GM18517 (cell line): ENCODE data around the gene NEK6.

ENCODE experiments used
- ATAC-seq: cut with Tn5 transposase; IDR thresholded peaks from one replicate; pipeline ENCODE4 v1.9.1; 2021; ENCODE audit warnings: mild to moderate bottlenecking, moderate library complexity; ENCODE audit not compliant: unreplicated experiment

The NEK6 gene

DNA sequence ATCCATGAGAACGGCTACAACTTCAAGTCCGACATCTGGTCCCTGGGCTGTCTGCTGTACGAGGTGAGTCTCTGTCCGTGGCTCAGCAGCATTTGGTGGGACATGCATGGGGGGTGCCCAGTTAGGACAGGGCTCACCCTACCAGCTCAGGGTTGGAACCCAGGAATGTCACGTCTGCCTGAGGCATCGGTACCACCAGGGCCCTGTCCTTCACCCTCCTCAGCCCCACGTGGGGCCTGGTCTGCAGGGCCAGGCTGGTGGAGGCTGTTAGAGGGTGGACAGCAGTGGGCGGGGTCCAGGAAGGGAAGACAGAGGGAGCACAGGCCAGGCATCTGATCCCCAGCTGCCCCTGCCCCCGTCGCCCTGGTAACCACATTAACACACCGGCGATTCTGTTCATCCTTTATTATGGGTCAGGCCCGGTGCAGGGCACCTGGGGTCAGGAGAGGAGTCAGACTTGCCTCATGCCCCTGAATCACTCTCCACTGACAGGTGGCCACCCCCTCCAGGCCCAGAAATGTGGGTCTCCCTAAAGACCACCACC, 81.9 kb downstream of the NEK6 start:
- no peak for ATAC-seq

DNA sequence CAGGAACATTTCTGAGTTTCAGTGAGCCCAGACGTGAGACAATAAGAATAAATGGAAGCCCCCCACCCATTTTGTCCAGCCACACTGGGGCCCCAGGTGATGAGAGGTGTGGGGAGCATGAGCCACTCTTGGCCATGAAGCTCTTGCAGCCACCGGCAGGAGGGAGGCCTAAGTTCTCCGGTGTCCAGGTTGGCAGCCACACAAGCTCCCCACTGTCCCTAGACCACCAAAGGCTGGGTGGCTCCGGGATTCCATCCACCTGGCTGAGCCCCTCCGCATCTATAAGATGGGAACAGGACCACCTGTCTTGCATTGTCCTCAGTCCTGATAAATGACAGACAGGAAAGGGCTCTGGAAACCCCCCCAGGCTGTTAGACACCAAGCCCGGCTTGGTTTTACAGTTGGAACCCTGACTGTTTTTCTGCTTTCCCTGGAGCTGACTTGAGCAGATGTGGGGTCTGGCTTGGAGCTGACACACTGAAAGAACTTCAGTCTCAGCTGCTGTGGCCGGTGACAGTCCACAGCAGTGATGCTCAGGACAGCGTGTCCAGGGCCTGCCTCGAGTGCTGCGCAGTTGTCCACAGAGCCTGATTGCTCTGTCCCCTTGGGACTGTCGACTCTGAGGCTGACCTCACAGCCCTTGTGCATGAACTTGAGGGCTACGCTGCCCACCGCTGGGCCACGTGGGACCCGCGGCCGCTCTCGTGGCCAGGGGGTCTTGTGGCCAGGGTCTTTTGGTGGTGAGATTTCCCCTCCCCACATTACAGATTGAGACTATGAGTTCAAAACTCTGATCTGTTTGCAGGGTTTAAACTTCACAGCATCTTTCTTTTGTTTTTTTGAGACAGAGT, 82.7 kb downstream of the NEK6 start:
- no peak for ATAC-seq

DNA sequence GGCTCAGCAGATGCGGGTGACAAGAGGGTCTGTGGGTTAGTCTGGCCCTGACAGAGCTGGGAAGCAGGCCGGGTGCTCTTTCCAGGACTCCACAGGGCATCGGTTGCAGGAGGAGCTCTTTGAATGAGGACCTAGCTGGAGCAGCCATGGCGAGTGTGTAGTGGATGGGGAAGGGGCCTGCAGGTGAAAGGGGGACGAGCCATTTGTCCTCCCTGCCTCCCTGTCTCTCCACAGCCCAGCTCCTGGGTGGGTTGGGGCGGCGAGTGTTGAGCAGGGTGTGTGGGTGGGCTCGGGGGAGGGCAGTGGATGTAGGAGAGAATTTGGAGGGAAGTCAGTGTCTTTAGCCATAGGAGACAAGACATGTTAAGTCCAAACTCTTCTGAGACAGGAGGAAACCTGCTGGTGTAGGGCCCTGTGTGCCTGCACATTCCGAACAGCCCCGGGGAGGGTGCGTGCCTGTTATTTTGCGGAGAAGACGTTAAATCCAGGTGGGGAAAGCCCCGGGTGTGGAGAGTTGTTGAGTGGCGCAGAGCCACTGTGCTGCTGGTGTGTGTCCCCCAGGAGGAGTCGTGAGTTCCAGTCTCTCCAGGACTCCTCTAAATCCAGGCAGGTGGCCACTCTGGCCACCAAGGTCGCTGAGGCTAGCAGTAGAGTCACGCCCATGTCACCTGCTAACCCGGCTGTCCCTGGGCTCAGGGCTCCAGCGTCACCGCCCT, 83.9 kb downstream of the NEK6 start:
- ATAC-seq, result no peak

DNA sequence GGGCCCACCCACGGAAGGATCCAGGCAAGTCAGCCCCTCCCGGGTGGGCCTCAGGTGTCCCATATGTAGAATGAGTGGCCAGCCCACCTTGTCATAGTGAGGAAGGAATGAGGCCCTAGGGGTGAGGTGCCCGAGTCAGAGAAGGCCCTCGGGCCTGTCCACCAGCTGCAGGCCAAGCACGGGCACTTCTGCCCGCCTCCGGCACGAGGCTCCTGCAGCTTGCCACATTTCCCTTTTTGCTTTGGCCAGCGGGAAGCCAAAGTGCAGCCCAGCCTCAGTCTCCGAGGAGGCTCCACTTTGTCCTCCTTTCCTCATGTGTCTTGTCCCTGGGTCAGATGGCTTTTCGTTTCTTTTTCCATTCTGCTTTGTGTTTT, 84.6 kb downstream of the NEK6 start:
- ATAC-seq, result no peak

DNA sequence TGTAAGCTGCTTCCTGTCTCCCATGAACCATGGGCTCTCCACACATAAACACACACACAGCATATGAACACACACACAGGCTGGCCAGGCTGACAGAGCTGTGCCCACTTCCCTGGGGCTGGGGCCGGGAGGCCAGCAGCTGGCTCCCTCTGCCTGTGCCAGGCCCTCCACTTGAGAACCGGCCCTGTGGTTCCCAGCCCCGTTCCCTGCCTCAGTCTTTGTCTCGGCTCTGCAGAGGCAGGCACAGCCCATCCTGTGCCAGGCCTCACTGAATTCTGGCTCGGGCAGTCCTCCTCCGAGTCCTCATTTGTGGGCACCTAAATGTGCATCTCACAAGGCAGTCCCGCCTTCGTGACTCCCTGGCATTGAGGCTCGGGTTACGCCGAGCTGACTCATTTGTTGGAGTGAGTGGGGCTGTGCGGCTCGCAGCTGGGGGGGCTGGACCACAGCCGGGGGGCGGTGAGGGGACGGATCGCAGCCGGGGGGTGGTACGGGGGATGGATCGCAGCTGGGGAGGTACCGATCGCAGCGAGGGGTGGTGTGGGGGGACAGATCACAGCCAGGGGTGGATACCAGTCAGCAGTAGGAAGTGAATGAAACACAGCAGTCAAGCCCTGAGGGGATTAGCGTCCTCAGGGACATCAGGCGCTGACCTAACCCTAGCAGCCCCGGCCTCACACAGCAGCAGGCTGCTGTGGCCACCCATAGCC, 85.2 kb downstream of the NEK6 start:
- ATAC-seq, result no peak

DNA sequence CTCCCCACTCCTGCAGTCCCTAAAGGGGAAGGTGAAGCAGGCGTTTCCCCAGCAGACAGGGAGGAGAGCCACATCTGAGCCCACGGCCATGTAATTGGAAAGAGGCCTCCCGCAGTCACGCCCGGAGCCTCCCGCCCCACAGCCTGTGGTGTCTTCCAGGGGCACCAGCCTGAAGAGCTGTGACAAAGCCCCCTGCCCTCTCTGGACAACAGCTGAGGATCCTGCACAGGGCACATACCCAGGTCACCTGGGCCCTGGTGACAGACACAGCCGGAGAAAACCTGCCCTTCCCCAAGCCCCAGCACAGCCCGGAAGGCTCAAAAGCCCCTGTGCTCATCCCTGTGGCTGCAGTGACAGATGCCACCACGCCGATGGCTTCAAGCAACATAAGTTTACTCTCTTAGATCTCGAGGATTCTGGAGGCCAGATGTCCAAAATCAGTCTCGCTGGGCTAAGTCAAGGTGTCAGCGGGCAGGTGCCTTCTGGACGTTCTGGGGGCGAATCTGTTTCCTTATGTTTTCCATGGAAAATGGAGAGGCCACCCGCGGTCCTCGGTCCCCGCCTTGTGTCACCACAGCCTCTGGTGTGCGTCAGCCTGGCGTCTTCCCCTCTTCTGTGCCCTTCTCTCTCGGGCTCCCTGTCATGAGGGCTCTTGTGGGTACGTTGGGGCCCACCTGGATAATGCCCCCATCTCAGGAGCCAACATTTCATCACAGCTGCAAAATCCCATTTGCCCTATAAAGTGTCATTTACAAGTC, 86.0 kb downstream of the NEK6 start:
- ATAC-seq, result no peak

DNA sequence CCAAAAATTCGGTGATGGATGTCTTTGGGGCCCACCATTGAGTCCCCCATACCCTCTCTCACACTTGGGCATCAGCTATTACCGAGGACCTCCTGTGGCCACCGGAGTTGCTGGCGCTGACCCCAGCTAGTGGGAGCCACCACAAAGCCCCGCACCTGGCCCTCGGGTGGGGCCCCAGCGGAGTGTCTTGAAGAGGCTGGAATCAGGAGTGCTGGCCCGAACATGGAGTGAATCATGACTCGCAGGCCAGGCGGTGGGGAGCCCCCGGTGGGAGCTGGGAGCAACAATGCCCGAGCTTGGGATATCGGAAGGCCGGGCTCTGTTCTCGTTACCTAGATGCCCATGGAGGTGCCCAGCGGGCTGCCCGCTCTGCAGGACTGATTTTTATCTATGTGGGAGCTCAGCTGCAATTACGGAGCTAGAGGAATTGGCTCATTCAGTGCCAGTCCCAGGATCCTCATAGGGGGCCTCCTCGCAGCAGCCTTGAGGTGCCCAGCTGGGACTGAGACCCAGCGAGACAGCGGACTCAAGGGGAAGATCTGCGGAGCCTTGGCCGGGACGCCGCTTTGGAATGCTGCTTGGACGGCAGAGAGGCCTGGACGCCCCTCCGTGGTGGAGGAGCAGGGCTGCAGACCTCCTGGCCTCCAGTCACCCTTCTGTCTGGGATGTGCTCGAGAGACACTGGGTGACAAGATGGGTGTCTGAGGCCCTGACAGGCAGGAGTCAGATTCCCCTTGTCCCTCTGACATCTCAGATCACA, 86.7 kb downstream of the NEK6 start:
- ATAC-seq, result no peak

DNA sequence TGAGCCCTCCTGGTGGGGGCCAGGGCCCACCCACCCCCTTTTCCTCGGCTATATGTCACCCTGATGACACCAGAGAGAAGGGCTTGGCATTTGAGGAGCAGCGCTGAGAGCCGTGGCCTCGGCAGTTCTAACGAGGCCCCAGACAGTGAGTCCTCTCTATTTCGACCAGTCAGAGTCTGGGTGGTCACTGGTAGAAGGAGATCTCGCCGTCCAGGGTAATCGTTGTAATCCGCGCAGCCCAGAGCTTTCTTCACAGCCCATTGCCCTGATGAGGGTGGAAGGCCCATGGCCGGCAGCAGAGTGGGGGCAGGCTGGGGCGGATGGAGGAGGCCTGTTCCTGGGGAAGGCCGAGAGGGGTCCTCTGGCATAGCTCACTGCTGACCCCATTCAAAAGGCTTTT, 87.3 kb downstream of the NEK6 start:
- no peak for ATAC-seq

DNA sequence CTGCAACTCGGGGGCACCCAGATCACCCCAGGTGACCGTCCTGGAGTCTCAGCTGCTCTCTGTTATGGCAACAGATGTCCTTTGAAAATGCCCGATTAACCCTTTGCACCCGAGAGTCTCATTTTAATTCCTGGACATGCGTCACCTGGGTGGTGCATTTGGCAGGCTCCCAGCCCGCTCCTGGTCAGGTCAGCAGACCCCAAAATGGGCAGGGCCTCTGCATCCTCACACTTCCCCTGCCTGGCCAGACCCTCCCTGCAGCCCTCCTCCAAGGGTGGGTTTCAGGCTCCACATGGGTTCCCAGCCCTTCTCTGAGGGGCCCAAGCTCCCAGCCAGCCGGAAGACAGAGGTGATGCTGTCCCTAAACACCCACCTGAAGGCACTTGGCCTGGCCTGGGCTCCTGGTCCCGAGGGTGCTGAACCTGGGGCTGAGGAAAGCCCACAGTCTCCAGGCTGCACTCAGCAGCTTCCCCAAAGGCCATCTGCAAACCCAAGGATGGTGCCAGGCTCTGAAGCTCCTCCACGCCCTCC, 88.1 kb downstream of the NEK6 start:
- no peak for ATAC-seq

DNA sequence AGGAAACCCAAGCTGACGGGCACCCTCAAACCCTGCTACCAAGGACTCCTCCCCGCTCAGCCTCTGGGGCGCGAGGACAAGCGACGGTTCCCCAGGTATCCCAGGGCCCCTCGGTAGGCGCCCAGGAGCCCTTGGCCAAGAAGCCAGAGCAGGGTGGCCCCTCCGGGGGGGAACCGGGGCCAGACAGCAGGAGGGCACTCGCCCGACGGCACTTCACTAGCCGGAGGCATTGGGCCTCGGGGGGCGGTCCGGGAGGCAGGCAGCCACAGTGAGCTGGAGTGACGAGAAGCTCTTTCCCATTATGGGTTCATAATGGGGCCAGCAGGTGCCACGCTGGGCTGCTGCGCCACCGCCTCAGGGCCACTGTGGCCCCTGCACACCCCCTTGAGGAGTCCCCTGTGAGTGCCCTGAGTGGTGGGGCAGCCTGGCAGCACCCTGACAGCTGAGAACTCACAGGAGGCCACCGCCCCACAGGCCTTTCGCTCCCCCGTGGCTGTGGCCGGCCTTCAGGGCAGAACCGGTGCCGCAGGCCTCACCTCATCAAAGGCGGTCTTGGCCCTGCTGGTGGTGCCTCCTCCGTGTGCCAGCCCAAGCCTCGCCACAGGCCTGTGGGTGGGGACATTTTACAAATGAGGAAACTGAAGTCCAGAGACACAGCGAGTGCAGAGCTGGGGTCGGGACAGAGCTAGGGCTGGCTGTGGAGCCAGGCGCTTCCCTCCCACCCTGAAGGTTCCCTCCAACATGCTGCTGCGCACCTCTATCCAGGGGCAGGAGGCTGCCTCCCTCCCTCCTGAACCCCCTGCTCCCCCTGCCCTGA, 88.8 kb downstream of the NEK6 start:
- ATAC-seq, result no peak

DNA sequence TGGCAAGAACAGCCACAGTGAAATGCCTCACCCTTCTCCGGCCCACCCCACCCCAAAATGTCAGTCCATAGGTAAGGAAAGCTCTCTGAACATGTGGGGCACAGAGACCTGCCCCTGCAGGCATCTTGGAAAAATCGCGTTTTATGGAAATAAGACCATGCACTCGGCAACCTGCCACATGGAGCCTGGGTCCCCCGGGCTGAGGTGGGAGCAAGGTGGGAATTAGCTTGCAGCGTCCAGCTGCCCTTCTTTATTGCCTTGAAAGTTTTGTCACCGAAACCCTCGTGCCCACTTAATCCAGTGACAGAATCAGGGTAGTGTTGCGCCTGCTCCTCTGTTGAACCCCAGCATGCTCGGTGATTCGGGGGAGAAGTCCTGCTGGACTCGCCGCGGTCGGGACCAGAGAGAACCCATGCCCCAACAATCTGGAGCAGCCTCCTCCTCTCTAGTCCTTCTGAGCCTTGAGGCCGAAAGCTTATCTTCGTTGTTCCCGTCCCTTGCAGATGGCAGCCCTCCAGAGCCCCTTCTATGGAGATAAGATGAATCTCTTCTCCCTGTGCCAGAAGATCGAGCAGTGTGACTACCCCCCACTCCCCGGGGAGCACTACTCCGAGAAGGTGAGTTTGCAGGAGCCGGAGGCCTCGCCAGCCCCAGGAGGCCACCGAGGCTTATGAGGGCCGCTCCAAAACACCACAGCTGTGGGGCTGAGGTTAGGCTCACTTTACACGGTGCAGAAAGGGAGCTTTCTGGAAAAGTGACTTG, 89.6 kb downstream of the NEK6 start:
- ATAC-seq, result no peak

DNA sequence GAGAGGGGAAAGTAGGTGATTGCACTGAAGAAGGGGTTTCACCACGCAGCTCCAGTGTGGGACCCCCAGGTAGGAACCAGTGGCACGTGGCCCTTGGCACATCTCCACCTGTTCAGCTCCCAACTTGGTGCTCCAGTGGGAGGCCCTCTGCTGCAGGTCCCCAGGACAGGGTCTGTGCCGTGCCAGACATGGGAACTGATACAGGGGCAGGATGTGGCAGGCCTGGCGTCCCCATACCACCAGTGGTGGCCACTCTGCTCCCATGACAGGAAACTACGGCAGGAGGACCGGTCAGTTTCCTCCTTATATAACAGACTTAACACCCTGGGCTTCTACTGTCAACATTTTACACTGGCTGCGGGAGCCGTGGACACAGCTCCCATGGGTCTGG, 90.2 kb downstream of the NEK6 start:
- ATAC-seq, result no peak

DNA sequence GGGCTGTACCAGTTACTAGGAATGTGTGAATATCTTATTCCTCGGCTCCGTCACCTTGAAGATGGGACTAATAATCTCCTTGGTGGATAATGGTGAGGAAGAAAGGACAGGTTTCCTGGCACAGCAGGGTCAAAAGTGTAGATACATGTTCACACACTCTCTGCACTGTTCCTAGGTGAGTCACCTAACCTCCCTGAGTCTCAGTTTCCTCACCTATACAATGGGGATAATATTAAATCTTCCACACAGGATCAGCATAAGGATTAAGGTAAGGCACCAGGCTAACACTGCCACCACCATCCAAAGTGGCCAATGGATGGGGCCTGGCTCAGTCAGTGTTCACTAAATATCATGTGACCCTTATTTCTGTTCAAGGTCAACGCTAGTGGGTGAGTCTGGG, 90.6 kb downstream of the NEK6 start:
- ATAC-seq, result no peak

DNA sequence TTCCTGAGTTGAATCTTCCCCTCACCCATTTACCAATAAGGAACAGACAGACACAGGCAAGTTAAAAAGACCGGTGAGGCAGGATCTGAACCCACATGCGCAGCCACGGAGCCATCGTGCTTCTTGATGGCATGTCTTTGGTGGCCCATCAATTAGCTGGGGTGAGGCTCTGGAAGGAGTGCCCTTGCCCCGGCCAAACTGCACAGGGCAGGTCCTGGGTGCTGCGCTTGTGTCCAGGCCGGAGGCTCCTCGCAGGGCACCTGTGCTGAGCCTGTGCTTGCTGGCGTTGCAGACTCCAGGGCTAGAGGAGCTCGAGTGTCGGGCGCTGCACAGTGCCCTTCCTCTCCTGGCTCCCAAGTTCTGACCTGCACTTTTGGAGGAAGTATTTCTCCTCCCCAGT, 91.1 kb downstream of the NEK6 start:
- no peak for ATAC-seq

DNA sequence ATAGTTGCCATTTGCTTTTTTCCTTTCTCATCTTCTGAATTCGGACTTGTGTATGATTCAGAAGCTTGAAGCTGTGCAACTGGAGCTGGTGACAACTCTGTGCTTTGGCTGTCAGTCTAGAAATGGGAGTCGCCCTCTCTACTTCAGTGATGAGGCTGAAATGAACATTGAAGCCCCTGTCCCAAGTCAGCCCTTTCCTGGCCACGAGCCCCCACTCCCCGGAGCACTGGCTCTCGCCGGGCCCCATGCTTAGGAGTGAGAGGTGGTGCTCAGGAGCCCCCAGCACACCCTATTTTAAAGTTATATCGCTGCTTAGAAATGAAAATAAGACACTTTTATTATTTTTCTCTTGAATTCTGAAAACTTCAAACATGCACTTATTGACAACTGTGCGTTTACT, 91.5 kb downstream of the NEK6 start:
- no peak for ATAC-seq

DNA sequence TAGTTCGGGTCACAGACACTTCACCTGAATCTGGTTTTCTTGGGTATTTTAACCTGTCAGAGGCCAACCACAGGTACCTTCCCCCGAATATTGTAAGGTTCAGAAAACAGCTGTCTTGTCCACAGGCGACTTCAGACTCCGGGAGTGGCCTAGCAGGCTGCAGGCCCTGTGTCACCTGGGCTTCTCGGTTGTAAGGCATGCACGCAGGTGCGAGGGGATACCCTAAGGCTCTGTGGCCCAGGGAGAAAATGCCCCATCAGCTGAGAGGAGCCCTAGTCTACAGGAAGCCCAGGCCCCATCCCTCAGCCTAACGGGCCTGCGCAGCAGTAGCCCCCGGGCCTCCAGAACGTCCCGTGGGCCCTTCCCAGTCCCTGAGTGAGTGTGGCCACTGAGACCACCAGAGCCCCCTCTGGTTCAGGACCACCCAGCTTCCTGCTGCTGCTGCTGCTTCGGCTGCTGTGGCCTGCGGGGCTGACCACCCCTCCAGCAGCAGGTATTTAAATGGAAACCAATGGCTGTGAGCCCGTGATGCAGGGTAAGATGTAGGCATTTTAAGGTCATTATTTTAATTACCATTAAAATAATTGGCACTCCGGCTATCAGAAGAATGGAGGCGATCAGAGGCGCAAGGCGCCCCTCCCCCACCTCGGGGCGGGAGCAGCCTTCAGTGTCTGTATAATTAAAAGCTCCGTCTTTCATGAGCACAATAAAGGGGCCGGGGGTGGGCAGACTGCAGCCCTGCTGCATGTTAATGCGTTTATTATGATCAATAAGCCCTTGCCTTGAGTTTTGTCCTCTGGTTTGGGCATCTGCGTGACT, 92.1 kb downstream of the NEK6 start:
- no peak for ATAC-seq

DNA sequence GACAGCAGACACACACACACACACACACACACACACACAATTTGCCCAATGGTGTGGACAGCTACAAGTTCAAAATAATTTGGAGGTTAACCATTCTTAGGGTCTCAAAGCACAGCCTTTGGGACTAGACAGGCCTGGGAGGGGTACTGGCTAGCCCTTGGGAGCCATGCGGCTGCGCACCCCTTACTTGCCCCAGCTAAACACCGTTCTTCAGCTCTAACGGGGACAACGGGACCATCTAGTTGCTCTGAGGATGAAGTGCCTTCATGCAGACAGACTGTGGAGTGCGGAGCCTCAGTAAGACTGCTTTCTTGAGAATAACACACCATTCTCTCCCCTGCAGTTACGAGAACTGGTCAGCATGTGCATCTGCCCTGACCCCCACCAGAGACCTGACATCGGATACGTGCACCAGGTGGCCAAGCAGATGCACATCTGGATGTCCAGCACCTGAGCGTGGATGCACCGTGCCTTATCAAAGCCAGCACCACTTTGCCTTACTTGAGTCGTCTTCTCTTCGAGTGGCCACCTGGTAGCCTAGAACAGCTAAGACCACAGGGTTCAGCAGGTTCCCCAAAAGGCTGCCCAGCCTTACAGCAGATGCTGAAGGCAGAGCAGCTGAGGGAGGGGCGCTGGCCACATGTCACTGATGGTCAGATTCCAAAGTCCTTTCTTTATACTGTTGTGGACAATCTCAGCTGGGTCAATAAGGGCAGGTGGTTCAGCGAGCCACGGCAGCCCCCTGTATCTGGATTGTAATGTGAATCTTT, 92.9 kb downstream of the NEK6 start:
- ATAC-seq, result no peak
